Astrocyte (in vitro differentiated cells and primary cell): ENCODE results near the gene SUPT6H. TPM values are rescaled to one million over a fixed set of nuclear protein-coding genes. Genes with fewer than 3 reads are reported as not detected.
"Not testable (repeated sequence)": the region's sequence is repeated elsewhere in the genome, so short reads cannot be mapped to it uniquely, and the experiment has no call there.

ENCODE experiments used
- DNase-seq: peaks from one replicate; pipeline ENCODE4 v3.0.0-alpha.2; 2010; ENCODE audit warnings: low read depth
- FAIRE-seq: peaks from 2 replicates; lab custom pipeline; 2011; peaks lifted over from hg19 to GRCh38; lab: Jason Lieb, UNC
- H2AFZ ChIP-seq: 2 replicates; pipeline ENCODE4 v1.6.0; 2012; ENCODE audit warnings: low read depth, low read length, inconsistent platforms
- H3K27ac ChIP-seq: 2 replicates; pipeline ENCODE4 v1.5.1; 2011; ENCODE audit warnings: low read depth, low read length, inconsistent platforms
- H3K27me3 ChIP-seq: 2 replicates; pipeline ENCODE4 v1.6.0; 2011; ENCODE audit warnings: low read length, inconsistent platforms; ENCODE audit not compliant: insufficient read depth
- H3K36me3 ChIP-seq: 2 replicates; pipeline ENCODE4 v1.5.1; 2011; ENCODE audit warnings: low read length, inconsistent platforms; ENCODE audit not compliant: insufficient read depth
- H3K4me1 ChIP-seq: 2 replicates; pipeline ENCODE4 v1.5.1; 2011; ENCODE audit warnings: low read length, inconsistent platforms; ENCODE audit not compliant: insufficient read depth
- H3K4me2 ChIP-seq: 2 replicates; pipeline ENCODE4 v1.6.0; 2012; ENCODE audit warnings: low read length, inconsistent platforms
- H3K4me3 ChIP-seq: 2 replicates; pipeline ENCODE4 v1.5.1; 2011; ENCODE audit warnings: low read depth, mild to moderate bottlenecking, low read length, inconsistent platforms; ENCODE audit not compliant: insufficient read depth
- H3K79me2 ChIP-seq: 2 replicates; pipeline ENCODE4 v1.6.0; 2012; ENCODE audit warnings: mild to moderate bottlenecking, low read length, inconsistent platforms; ENCODE audit not compliant: insufficient read depth
- H3K9ac ChIP-seq: 2 replicates; pipeline ENCODE4 v1.6.0; 2012; ENCODE audit warnings: mild to moderate bottlenecking, low read length, inconsistent platforms
- H3K9me3 ChIP-seq: 2 replicates; pipeline ENCODE4 v1.5.1; 2012; ENCODE audit warnings: low read depth, mild to moderate bottlenecking, low read length, inconsistent platforms; ENCODE audit not compliant: insufficient read depth
- H4K20me1 ChIP-seq: 2 replicates; pipeline ENCODE4 v1.6.0; 2012; ENCODE audit warnings: low read length, inconsistent platforms; ENCODE audit not compliant: insufficient read depth
- H3K27ac Mint-ChIP-seq: one replicate; pipeline ENCODE4 v1.8.0; 2021; ENCODE audit warnings: mild to moderate bottlenecking, mixed read lengths; ENCODE audit not compliant: unreplicated experiment
- H3K27me3 Mint-ChIP-seq: one replicate; pipeline ENCODE4 v1.8.0; 2021; ENCODE audit warnings: low read depth, mixed read lengths; ENCODE audit not compliant: unreplicated experiment
- H3K36me3 Mint-ChIP-seq: one replicate; pipeline ENCODE4 v1.8.0; 2021; ENCODE audit warnings: low read depth, mixed read lengths; ENCODE audit not compliant: unreplicated experiment
- H3K4me1 Mint-ChIP-seq: one replicate; pipeline ENCODE4 v1.8.0; 2021; ENCODE audit warnings: low read depth, mixed read lengths; ENCODE audit not compliant: unreplicated experiment
- H3K4me3 Mint-ChIP-seq: one replicate; pipeline ENCODE4 v1.8.0; 2021; ENCODE audit warnings: mild to moderate bottlenecking, moderate library complexity, mixed read lengths; ENCODE audit not compliant: unreplicated experiment
- H3K9me3 Mint-ChIP-seq: one replicate; pipeline ENCODE4 v1.8.0; 2021; ENCODE audit warnings: mild to moderate bottlenecking, mixed read lengths; ENCODE audit not compliant: unreplicated experiment
- CTCF ChIP-seq: IDR thresholded peaks from 2 replicates; pipeline ENCODE4 v1.5.1; 2011; ENCODE audit warnings: low read depth, mild to moderate bottlenecking, inconsistent platforms, low read length, moderate library complexity; ENCODE audit not compliant: insufficient read depth
- EZH2 ChIP-seq: IDR thresholded peaks from 2 replicates; pipeline ENCODE4 v1.6.1; 2012; ENCODE audit warnings: mild to moderate bottlenecking, low read length, inconsistent platforms; ENCODE audit not compliant: insufficient read depth
- total RNA-seq: library from RNA; stranded (reverse); gene quantifications from 2 replicates; pipeline ENCODE4 v1.2.1, GENCODE V29; 2021

Gene SUPT6H
- total RNA-seq, 1 donor from 2014 or later, result 95.9 TPM

DNA sequence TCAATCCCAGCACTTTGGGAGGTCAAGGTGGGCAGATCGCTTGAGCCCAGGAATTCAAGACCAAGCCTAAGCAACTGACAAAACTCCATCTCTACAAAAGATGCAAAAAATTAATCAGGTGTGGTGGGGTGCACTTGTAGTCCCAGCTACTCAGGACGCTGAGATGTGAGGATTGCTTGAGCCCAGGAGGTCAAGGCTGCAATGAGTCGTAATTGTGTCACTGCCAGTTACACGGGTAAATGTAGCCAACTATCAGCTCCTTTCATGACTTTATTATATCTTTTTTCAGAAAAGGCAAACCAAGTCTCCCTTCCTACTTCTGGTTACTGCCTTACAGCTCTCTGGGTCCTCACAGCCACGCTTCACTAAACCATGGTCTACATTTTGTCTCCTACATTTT is 4.2 kb upstream of the SUPT6H start:
- Histone ChIP-seq H3K36me3 (peaks cover 14% of the 10 kb centered on the region), H3K4me3 (no peak overlapping the region), H2AFZ (no peak overlapping the region), H3K9me3 (no peaks in the 10 kb centered on the region), H3K9ac (no peak overlapping the region), H3K4me2 (no peak overlapping the region), H3K79me2 (peaks cover 80% of the 10 kb centered on the region), H3K27ac (no peak overlapping the region), H3K27me3 (no peaks in the 10 kb centered on the region), H3K4me1 (peaks cover 4% of the 10 kb centered on the region), H4K20me1 (peaks cover 35% of the 10 kb centered on the region)
- H3K9me3 Mint-ChIP-seq, result no peaks in the 10 kb centered on the region
- no peak for TF ChIP-seq CTCF
- TF ChIP-seq EZH2, result no peak
- peaks cover 24% of the 10 kb centered on the region for H3K36me3 Mint-ChIP-seq
- H3K27ac Mint-ChIP-seq, result peak overlapping the region; percentile 51
- FAIRE-seq, result no peak
- H3K4me1 Mint-ChIP-seq, result peaks cover 4% of the 10 kb centered on the region
- peak overlapping the region; percentile 67 for H3K4me3 Mint-ChIP-seq
- DNase-seq, result no peak
- H3K27me3 Mint-ChIP-seq, result no peaks in the 10 kb centered on the region

DNA sequence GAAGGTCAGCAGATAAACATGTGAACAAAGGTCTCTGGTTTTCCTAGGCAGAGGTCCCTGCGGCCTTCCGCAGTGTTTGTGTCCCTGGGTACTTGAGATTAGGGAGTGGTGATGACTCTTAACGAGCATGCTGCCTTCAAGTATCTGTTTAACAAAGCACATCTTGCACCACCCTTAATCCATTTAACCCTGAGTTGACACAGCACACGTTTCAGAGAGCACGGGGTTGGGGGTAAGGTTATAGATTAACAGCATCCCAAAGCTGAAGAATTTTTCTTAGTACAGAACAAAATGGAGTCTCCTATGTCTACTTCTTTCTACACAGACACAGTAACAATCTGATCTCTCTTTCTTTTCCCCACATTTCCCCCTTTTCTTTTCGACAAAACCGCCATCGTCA is 3.7 kb upstream of the SUPT6H start:
- H3K9me3 Mint-ChIP-seq, H2AFZ ChIP-seq, H3K4me2 ChIP-seq, H3K9me3 ChIP-seq, H3K27ac ChIP-seq, H3K4me3 ChIP-seq, DNase-seq, H3K9ac ChIP-seq, FAIRE-seq, H3K27ac Mint-ChIP-seq, H3K4me1 ChIP-seq, H3K27me3 ChIP-seq, H3K27me3 Mint-ChIP-seq, H3K4me3 Mint-ChIP-seq, H3K4me1 Mint-ChIP-seq: not testable (repeated sequence)
- Histone ChIP-seq H3K79me2 (peaks cover 80% of the 10 kb centered on the region), H3K36me3 (peaks cover 14% of the 10 kb centered on the region), H4K20me1 (peaks cover 36% of the 10 kb centered on the region)
- H3K36me3 Mint-ChIP-seq, result peaks cover 20% of the 10 kb centered on the region

DNA sequence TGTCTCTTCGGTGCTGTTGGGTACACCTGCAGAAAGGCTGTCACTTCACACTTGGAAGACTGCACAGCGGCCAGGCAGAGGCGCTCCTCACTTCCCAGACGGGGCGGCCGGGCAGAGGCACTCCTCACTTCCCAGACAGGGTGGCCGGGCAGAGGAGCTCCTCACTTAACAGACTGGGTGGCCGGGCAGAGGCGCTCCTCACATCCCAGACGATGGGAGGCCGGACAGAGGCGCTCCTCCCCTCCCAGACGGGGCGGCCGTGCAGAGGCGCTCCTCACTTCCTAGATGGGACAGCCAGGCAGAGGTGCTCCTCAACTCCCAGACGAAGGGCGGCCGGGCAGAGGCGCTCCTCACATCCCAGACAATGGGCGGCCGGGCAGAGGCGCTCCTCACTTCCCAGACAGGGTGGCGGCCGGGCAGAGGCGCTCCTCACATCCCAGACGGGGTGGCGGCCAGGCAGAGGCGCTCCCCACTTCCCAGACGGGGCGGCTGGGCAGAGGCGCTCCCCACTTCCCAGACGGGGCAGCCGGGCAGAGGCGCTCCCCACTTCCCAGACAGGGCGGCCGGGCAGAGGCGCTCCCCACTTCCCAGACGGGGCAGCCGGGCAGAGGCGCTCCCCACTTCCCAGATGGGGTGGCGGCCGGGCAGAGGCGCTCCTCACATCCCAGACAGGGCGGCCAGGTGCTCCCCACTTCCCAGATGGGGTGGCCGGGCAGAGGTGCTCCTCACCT is 3.1 kb upstream of the SUPT6H start:
- H3K4me3 Mint-ChIP-seq, H3K27me3 ChIP-seq, H3K4me2 ChIP-seq, FAIRE-seq, H3K9me3 Mint-ChIP-seq, H3K27me3 Mint-ChIP-seq, H3K9me3 ChIP-seq, H3K9ac ChIP-seq, DNase-seq, H3K27ac ChIP-seq, H3K4me3 ChIP-seq, H3K27ac Mint-ChIP-seq, H3K4me1 Mint-ChIP-seq, H2AFZ ChIP-seq: not testable (repeated sequence)
- peaks cover 14% of the 10 kb centered on the region for H3K36me3 ChIP-seq
- peaks cover 42% of the 10 kb centered on the region for H4K20me1 ChIP-seq
- peaks cover 85% of the 10 kb centered on the region for H3K79me2 ChIP-seq
- peaks cover 11% of the 10 kb centered on the region for H3K4me1 ChIP-seq
- peaks cover 20% of the 10 kb centered on the region for H3K36me3 Mint-ChIP-seq

DNA sequence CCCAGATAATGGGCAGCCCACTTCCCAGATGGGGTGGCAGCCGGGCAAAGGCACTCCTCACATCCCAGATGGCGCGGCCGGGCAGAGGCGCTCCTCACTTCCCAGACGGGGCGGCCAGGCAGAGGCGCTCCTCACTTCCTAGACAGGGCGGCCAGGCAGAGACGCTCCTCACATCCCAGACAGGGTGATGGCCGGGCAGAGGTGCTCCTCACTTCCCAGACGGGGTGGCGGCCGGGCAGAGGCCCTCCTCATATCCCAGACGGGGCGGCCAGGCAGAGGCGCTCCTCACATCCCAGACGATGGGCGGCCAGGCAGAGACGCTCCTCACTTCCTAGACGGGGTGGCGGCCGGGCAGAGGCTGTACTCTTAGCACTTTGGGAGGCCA is 2.5 kb upstream of the SUPT6H start:
- not testable (repeated sequence) for DNase-seq, H3K4me3 ChIP-seq, H3K27ac ChIP-seq, H3K4me2 ChIP-seq, H2AFZ ChIP-seq, H3K27me3 ChIP-seq, H3K27me3 Mint-ChIP-seq, H3K9ac ChIP-seq, H3K9me3 ChIP-seq, FAIRE-seq, H3K4me3 Mint-ChIP-seq, H3K9me3 Mint-ChIP-seq
- peaks cover 87% of the 10 kb centered on the region for H3K79me2 ChIP-seq
- peak overlapping the region; percentile 18 for H3K27ac Mint-ChIP-seq
- peaks cover 12% of the 10 kb centered on the region for H3K4me1 Mint-ChIP-seq
- peaks cover 11% of the 10 kb centered on the region for H3K4me1 ChIP-seq
- peaks cover 20% of the 10 kb centered on the region for H3K36me3 Mint-ChIP-seq
- peaks cover 14% of the 10 kb centered on the region for H3K36me3 ChIP-seq
- peaks cover 44% of the 10 kb centered on the region for H4K20me1 ChIP-seq
